K562 (cell line): ENCODE data around the gene ITGA7. TPM values are rescaled to one million over a fixed set of nuclear protein-coding genes. Genes with fewer than 3 reads are reported as not detected.

Experiments
- BRD4 ChIP-seq: fragments of 200-600 bp; sonication (generic); IDR thresholded peaks from 2 replicates; pipeline ENCODE4 v1.6.1; 2017; ENCODE audit warnings: inconsistent platforms
- CBFB ChIP-seq: sonication (generic); formaldehyde crosslinking; IDR thresholded peaks from 2 replicates; pipeline ENCODE4 v1.4.0; 2020; ENCODE audit warnings: mild to moderate bottlenecking, missing genetic modification reagents
- CGGBP1 ChIP-seq: fragments of 250-450 bp; sonication (Bioruptor Pico); IDR thresholded peaks from 2 replicates; pipeline ENCODE4 v1.9.0; 2021; ENCODE audit warnings: mild to moderate bottlenecking
- DEAF1 ChIP-seq: fragments of 450-650 bp; formaldehyde crosslinking; IDR thresholded peaks from 2 replicates; pipeline ENCODE4 v1.4.0; 2020; ENCODE audit warnings: mild to moderate bottlenecking, moderate library complexity
- FOXA1 ChIP-seq: fragments of 450-650 bp; IDR thresholded peaks from 2 replicates; pipeline ENCODE4 v1.6.1; 2016; ENCODE audit warnings: mild to moderate bottlenecking, borderline replicate concordance
- FOXJ3 ChIP-seq: sonication (generic); formaldehyde crosslinking; IDR thresholded peaks from 2 replicates; pipeline ENCODE4 v1.4.0; 2020; ENCODE audit warnings: mild to moderate bottlenecking, missing genetic modification reagents
- FOXK1 ChIP-seq: sonication (generic); formaldehyde crosslinking; IDR thresholded peaks from 2 replicates; pipeline ENCODE4 v1.8.0; 2022; ENCODE audit warnings: missing genetic modification reagents, mild to moderate bottlenecking, borderline replicate concordance
- NELFE ChIP-seq: IDR thresholded peaks from 2 replicates; pipeline ENCODE4 v1.6.1; 2011; ENCODE audit warnings: mild to moderate bottlenecking; ENCODE audit not compliant: insufficient read depth, insufficient read length
- RERE ChIP-seq: sonication (generic); formaldehyde crosslinking; IDR thresholded peaks from 2 replicates; pipeline ENCODE4 v1.8.0; 2023; ENCODE audit warnings: missing genetic modification reagents, mild to moderate bottlenecking, borderline replicate concordance
- SIX5 ChIP-seq, 2 experiments: IDR thresholded peaks; 2 replicates each; pipeline ENCODE4 v1.6.1; 2011; ENCODE audit warnings: low read length in 2 of 2, borderline replicate concordance in 1 of 2, low read depth in 1 of 2, mild to moderate bottlenecking in 1 of 2, moderate library complexity in 1 of 2; ENCODE audit not compliant: insufficient read depth in 1 of 2
- SREBF1 ChIP-seq: fragments of 150-350 bp; IDR thresholded peaks from 2 replicates; pipeline ENCODE4 v1.6.1; 2014; ENCODE audit warnings: antibody characterized with exemption, low read depth, low read length, borderline replicate concordance
- TAF1 ChIP-seq: IDR thresholded peaks from 2 replicates; pipeline ENCODE4 v1.6.1; 2011; ENCODE audit warnings: mild to moderate bottlenecking, low read length, moderate library complexity; ENCODE audit not compliant: insufficient read depth, control insufficient read depth, severe bottlenecking; ENCODE audit errors: extremely low read depth
- TFAP4 ChIP-seq: sonication (generic); formaldehyde crosslinking; IDR thresholded peaks from 2 replicates; pipeline ENCODE4 v1.8.0; 2022; ENCODE audit warnings: missing genetic modification reagents, mild to moderate bottlenecking, moderate library complexity, borderline replicate concordance
- TOE1 ChIP-seq, 2 experiments: fragments of 450-650 bp in 1 of 2; sonication (generic) in 1 of 2; formaldehyde crosslinking in 1 of 2; IDR thresholded peaks; 2 replicates each; pipeline versions ENCODE4 v1.7.1 to v1.8.0; 2016 to 2022; ENCODE audit warnings: borderline replicate concordance in 2 of 2, mild to moderate bottlenecking in 2 of 2, antibody characterized with exemption in 1 of 2, inconsistent platforms in 1 of 2, low read depth in 1 of 2, missing genetic modification reagents in 1 of 2, moderate library complexity in 1 of 2
- ZBED1 ChIP-seq: IDR thresholded peaks from 2 replicates; pipeline ENCODE4 v1.6.1; 2014
- ZC3H8 ChIP-seq: fragments of 450-650 bp; IDR thresholded peaks from 2 replicates; pipeline ENCODE4 v1.6.1; 2017
- ZNF79 ChIP-seq: fragments of 250-450 bp; sonication (Bioruptor Pico); IDR thresholded peaks from 2 replicates; pipeline ENCODE4 v1.4.0; 2020; ENCODE audit warnings: low read depth, mild to moderate bottlenecking, moderate library complexity
- polyA plus RNA-seq, 8 experiments: library from polyadenylated mRNA; depleted of rRNA in 4 of 8; stranded (reverse) in 5 of 8; unstranded in 3 of 8; fragments of >200 nt; fragmentation: Nextera tagmentation in 2 of 8; fragmentation: Illumina TruSeq in 1 of 8; extraction: Ambion mirVana in 2 of 8; extraction: Trizol in 1 of 8; gene quantifications; 2 replicates each; pipeline versions ENCODE4 v1.2.1 to v1.2.3, GENCODE V29; 2011 to 2014; ENCODE audit warnings: inconsistent platforms in 1 of 8, missing spikeins in 1 of 8
- total RNA-seq, 7 experiments: library from RNA; depleted of rRNA in 6 of 7; stranded (reverse); fragments of >200 nt in 6 of 7; fragmentation: Illumina TruSeq in 2 of 7; extraction: Trizol in 2 of 7; gene quantifications; 2 replicates each; pipeline versions ENCODE4 v1.2.1 to v1.2.3, GENCODE V29; 2011 to 2021; ENCODE audit warnings: low replicate concordance in 1 of 7

The ITGA7 gene
- total and polyA plus RNA-seq, 9 of the 15 experiments (the other 6 are each of a cell fraction or from before 2014, with no cell fraction given) = 0.11 to 2.3 (median 0.56) TPM; not detected in 1

DNA sequence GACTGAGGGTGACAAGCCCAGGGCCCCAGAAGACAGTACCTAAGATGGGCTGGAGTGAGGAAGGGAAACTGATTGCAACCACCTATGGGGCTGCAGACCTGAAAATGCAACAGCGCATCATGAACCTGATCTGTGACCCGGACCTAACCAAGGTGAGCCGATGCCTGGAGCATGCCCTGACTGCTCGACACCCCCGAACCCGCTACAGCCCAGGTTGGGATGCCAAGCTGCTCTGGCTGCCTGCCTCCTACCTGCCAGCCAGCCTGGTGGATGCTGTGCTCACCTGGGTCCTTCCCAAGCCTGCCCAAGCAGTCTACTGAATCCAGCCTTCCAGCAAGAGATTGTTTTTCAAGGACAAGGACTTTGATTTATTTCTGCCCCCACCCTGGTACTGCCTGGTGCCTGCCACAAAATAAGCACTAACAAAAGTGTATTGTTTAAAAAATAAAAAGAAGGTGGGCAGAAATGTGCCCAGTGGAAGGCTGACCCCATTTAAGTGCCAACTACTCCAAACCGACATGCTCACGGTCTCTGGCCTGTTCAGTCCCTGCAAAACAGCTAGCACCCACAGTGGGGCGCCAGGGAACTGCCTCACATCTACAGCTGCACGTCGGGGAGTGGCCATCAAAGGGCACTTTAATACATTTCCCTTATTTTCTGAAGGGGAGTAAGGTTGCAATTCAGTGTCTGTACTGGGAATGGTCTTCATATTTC lies 16.7 kb upstream of the ITGA7 start (continued):
- TF ChIP-seq RERE (CRISPR knock-in tag) (no peak), CBFB (no peak), CGGBP1 (CRISPR knock-in tag) (no peak), DEAF1 (CRISPR knock-in tag) (peak; percentile 65), SREBF1 (no peak), TAF1 (no peak), NELFE (no peak), ZBED1 (0 out of 2 replicates have a peak, but pooled peaks have one; percentile 27), BRD4 (no peak), FOXK1 (CRISPR knock-in tag) (no peak), ZC3H8 (no peak), FOXA1 (no peak), SIX5 (IDR thresholded peaks at IDR 0.05; ENCODE audit: borderline replicate concordance in 1 of 2, insufficient read depth in 1 of 2, low read depth in 1 of 2, low read length in 2 of 2) (no peak), TFAP4 (CRISPR knock-in tag) (peak; percentile 83), TOE1 (IDR thresholded peaks at IDR 0.05; ENCODE audit: borderline replicate concordance) (no peak), TOE1 (CRISPR knock-in tag; IDR thresholded peaks at IDR 0.05; ENCODE audit: borderline replicate concordance, low read depth) (no peak), ZNF79 (CRISPR knock-in tag) (no peak), FOXJ3 (CRISPR knock-in tag) (no peak)
